DND-41 (cell line): ENCODE results near the gene SFRP4.

Experiments
- ATAC-seq: fragments of 200-7000 bp; cut with Tn5 transposase; 3 replicates; pipeline ENCODE4 v1.9.1; 2021; ENCODE audit warnings: low read depth; ENCODE audit not compliant: insufficient read depth
- DNase-seq: peaks from one replicate; pipeline ENCODE4 v3.0.0-alpha.2; 2020
- H2AFZ ChIP-seq: 2 replicates; pipeline ENCODE4 v1.6.0; 2012; ENCODE audit warnings: low read depth, low read length
- H3K27ac ChIP-seq: 2 replicates; pipeline ENCODE4 v1.5.1; 2012; ENCODE audit warnings: low read length, inconsistent platforms
- H3K27me3 ChIP-seq: fragments of 200-600 bp; sonication (generic); 2 replicates; pipeline ENCODE4 v1.6.0; 2012; ENCODE audit warnings: low read length, mild to moderate bottlenecking, inconsistent platforms; ENCODE audit not compliant: insufficient read depth, poor library complexity
- H3K36me3 ChIP-seq: 2 replicates; pipeline ENCODE4 v1.5.1; 2012; ENCODE audit warnings: low read length, inconsistent platforms; ENCODE audit not compliant: insufficient read depth
- H3K4me1 ChIP-seq: 2 replicates; pipeline ENCODE4 v1.5.1; 2012; ENCODE audit warnings: mild to moderate bottlenecking, low read length; ENCODE audit not compliant: insufficient read depth
- H3K4me2 ChIP-seq: 2 replicates; pipeline ENCODE4 v1.6.0; 2012; ENCODE audit warnings: mild to moderate bottlenecking, moderate library complexity, low read length, inconsistent platforms; ENCODE audit not compliant: insufficient read depth
- H3K4me3 ChIP-seq, 2 experiments: fragments of 200-600 bp in 1 of 2; shearing (Covaris generic) in 1 of 2; 2 replicates each; pipeline ENCODE4 v1.5.1; 2012 to 2016; ENCODE audit warnings: inconsistent platforms in 2 of 2, low read length in 2 of 2, mild to moderate bottlenecking in 2 of 2, low read depth in 1 of 2, moderate library complexity in 1 of 2
- H3K79me2 ChIP-seq: 2 replicates; pipeline ENCODE4 v1.6.0; 2012; ENCODE audit warnings: low read length, inconsistent platforms; ENCODE audit not compliant: insufficient read depth
- H3K9ac ChIP-seq: 2 replicates; pipeline ENCODE4 v1.6.0; 2012; ENCODE audit warnings: low read depth, mild to moderate bottlenecking, inconsistent platforms, low read length, moderate library complexity
- H3K9me3 ChIP-seq: 2 replicates; pipeline ENCODE4 v1.5.1; 2012; ENCODE audit warnings: low read length, moderate library complexity, mild to moderate bottlenecking, inconsistent platforms; ENCODE audit not compliant: insufficient read depth, severe bottlenecking
- H4K20me1 ChIP-seq: 2 replicates; pipeline ENCODE4 v1.6.0; 2012; ENCODE audit warnings: low read length; ENCODE audit not compliant: insufficient read depth
- CTCF ChIP-seq: IDR thresholded peaks from 2 replicates; pipeline ENCODE4 v1.5.1; 2012; ENCODE audit warnings: borderline replicate concordance, low read length, moderate library complexity, mild to moderate bottlenecking; ENCODE audit not compliant: poor library complexity, severe bottlenecking; ENCODE audit errors: extremely low read depth
- EZH2 ChIP-seq: IDR thresholded peaks from 3 replicates; pipeline ENCODE4 v1.6.1; 2012; ENCODE audit warnings: borderline replicate concordance, low read depth, mild to moderate bottlenecking, moderate library complexity, low read length, inconsistent platforms; ENCODE audit not compliant: severe bottlenecking

SFRP4 gene

GRCh38 chr7:37928878-37929277, 12.3 kb upstream of the SFRP4 start:
- Histone ChIP-seq H3K79me2 (peaks cover 80% of the 10 kb centered on the region), H3K36me3 (peaks cover 26% of the 10 kb centered on the region), H3K27ac (no peak overlapping the region), H3K4me2 (no peak overlapping the region), H3K9me3 (peaks cover 5% of the 10 kb centered on the region), H3K9ac (no peak overlapping the region), H2AFZ (no peak overlapping the region), H3K27me3 (no peaks in the 10 kb centered on the region), H3K4me3 (no peak overlapping the region), H4K20me1 (peaks cover 7% of the 10 kb centered on the region; the same call in 1 of the 2 replicates), H3K4me1 (no peaks in the 10 kb centered on the region)
- no peak for DNase-seq
- TF ChIP-seq CTCF = no peak
- no peak for TF ChIP-seq EZH2
- no peak for ATAC-seq

GRCh38 chr7:37927773-37928444, 11.3 kb upstream of the SFRP4 start:
- no peak overlapping the region for H3K4me3 ChIP-seq
- no peaks in the 10 kb centered on the region for H3K27me3 ChIP-seq
- no peak for ATAC-seq
- peaks cover 5% of the 10 kb centered on the region for H3K9me3 ChIP-seq
- H3K36me3 ChIP-seq = peaks cover 28% of the 10 kb centered on the region
- peaks cover 7% of the 10 kb centered on the region; the same call in 1 of the 2 replicates for H4K20me1 ChIP-seq
- DNase-seq = no peak
- no peak overlapping the region for H2AFZ ChIP-seq
- no peak for TF ChIP-seq CTCF
- TF ChIP-seq EZH2 = no peak
- no peak overlapping the region for H3K4me2 ChIP-seq
- no peak overlapping the region for H3K9ac ChIP-seq
- H3K79me2 ChIP-seq = peaks cover 81% of the 10 kb centered on the region
- H3K27ac ChIP-seq = no peak overlapping the region
- peaks cover 5% of the 10 kb centered on the region for H3K4me1 ChIP-seq

- peaks cover 7% of the 10 kb centered on the region; the same call in 1 of the 2 replicates for H4K20me1 ChIP-seq
- no peak overlapping the region for H3K27ac ChIP-seq
- no peak for TF ChIP-seq EZH2
- no peak for TF ChIP-seq CTCF
- no peak overlapping the region for H3K9ac ChIP-seq
- H3K4me1 ChIP-seq = peaks cover 20% of the 10 kb centered on the region
- H3K27me3 ChIP-seq = no peaks in the 10 kb centered on the region
- peaks cover 32% of the 10 kb centered on the region for H3K36me3 ChIP-seq
- H3K4me3 ChIP-seq = no peak overlapping the region
- ATAC-seq = no peak
- no peak for DNase-seq
- peaks cover 5% of the 10 kb centered on the region for H3K9me3 ChIP-seq
- peaks cover 91% of the 10 kb centered on the region for H3K79me2 ChIP-seq
- H3K4me2 ChIP-seq = no peak overlapping the region
- no peak overlapping the region for H2AFZ ChIP-seq
Observed at GRCh38 chr7:37925620-37926019, 9.0 kb upstream of the SFRP4 start.
